H1 (cell line): Measurements from ENCODE around the gene RPLP2. TPM values are rescaled to one million over a fixed set of nuclear protein-coding genes. Genes with fewer than 3 reads are reported as not detected.

Experiments
- CTCF ChIA-PET: fragments of 300-600 bp; sonication (Branson Sonifier 250); formaldehyde crosslinking; loops from one replicate; lab custom pipeline; 2021; ENCODE audit not compliant: partially characterized antibody; lab: Charles Lee
- POLR2A ChIA-PET: fragments of 300-600 bp; sonication (Branson Sonifier 250); formaldehyde crosslinking; loops from one replicate; lab custom pipeline; 2021; ENCODE audit warnings: inconsistent platforms; ENCODE audit not compliant: partially characterized antibody; lab: Charles Lee
- DNase-seq, 2 experiments: peaks; one replicate each; pipeline versions ENCODE4 v3.0.0 to v3.0.0-alpha.2; 2010 to 2022; ENCODE audit warnings: low spot score in 2 of 2, low read depth in 1 of 2, mixed read lengths in 1 of 2
- FAIRE-seq: peaks from 2 replicates; lab custom pipeline; 2011; peaks lifted over from hg19 to GRCh38; lab: Jason Lieb, UNC
- H2AFZ ChIP-seq: 2 replicates; pipeline ENCODE4 v1.8.1; 2012; ENCODE audit warnings: low read length, inconsistent platforms
- H2AK5ac ChIP-seq: 2 replicates; pipeline ENCODE4 v1.6.1; 2013; ENCODE audit warnings: low read depth, low read length
- H2BK120ac ChIP-seq: replicated peaks from 2 replicates; pipeline ENCODE3; 2013; ENCODE audit warnings: low read depth, low read length, inconsistent platforms
- H2BK12ac ChIP-seq: 2 replicates; pipeline ENCODE4 v1.6.1; 2013; ENCODE audit warnings: low read depth, low read length
- H2BK15ac ChIP-seq: 2 replicates; pipeline ENCODE4 v1.6.1; 2013; ENCODE audit warnings: low read length
- H2BK20ac ChIP-seq: 2 replicates; pipeline ENCODE4 v1.6.1; 2013; ENCODE audit warnings: low read length
- H2BK5ac ChIP-seq: 2 replicates; pipeline ENCODE4 v1.6.1; 2013; ENCODE audit warnings: low read depth, low read length
- H3K14ac ChIP-seq: 2 replicates; pipeline ENCODE4 v1.6.1; 2013; ENCODE audit warnings: inconsistent platforms; ENCODE audit not compliant: insufficient read length
- H3K18ac ChIP-seq: 2 replicates; pipeline ENCODE4 v1.6.1; 2013; ENCODE audit warnings: low read length; ENCODE audit errors: extremely low read depth
- H3K23ac ChIP-seq: 2 replicates; pipeline ENCODE4 v1.6.1; 2013; ENCODE audit warnings: inconsistent platforms; ENCODE audit not compliant: insufficient read length
- H3K23me2 ChIP-seq: 2 replicates; pipeline ENCODE4 v1.6.1; 2013; ENCODE audit warnings: low read depth, low read length
- H3K27ac ChIP-seq: 2 replicates; pipeline ENCODE4 v1.6.1; 2011; ENCODE audit warnings: low read depth, low read length, inconsistent platforms
- H3K27me3 ChIP-seq, 4 experiments: replicated peaks in 1 of 4; 1 replicate in 1 of 4; 2 replicates in 3 of 4; pipeline versions ENCODE4 v1.6.1 to v1.8.1; 2011 to 2013; ENCODE audit warnings: low read length in 3 of 4, mild to moderate bottlenecking in 3 of 4, inconsistent platforms in 2 of 4, mixed read lengths in 2 of 4, moderate library complexity in 1 of 4; ENCODE audit not compliant: control insufficient read depth in 3 of 4, insufficient read depth in 3 of 4; ENCODE audit errors: extremely low read depth in 1 of 4
- H3K36me3 ChIP-seq, 4 experiments: 2 replicates each; pipeline versions ENCODE4 v1.6.1 to v1.8.1; 2011 to 2013; ENCODE audit warnings: mild to moderate bottlenecking in 4 of 4, low read length in 3 of 4, moderate library complexity in 2 of 4, control low read depth in 1 of 4, inconsistent platforms in 1 of 4; ENCODE audit not compliant: insufficient read depth in 4 of 4, control insufficient read depth in 2 of 4
- H3K4ac ChIP-seq: replicated peaks from 2 replicates; pipeline ENCODE3; 2013; ENCODE audit warnings: low read length, low read depth, mixed read lengths, inconsistent platforms; ENCODE audit not compliant: insufficient read length
- H3K4me1 ChIP-seq, 4 experiments: replicated peaks in 1 of 4; 1 replicate in 1 of 4; 2 replicates in 3 of 4; pipeline versions ENCODE4 v1.6.1 to v1.8.1; 2011 to 2013; ENCODE audit warnings: low read length in 3 of 4, inconsistent platforms in 2 of 4, mixed read lengths in 1 of 4; ENCODE audit not compliant: insufficient read depth in 4 of 4, control insufficient read depth in 3 of 4
- H3K4me2 ChIP-seq, 2 experiments: 2 replicates each; pipeline versions ENCODE4 v1.6.1 to v1.8.1; 2011 to 2013; ENCODE audit warnings: low read depth in 2 of 2, low read length in 2 of 2, control low read depth in 1 of 2, inconsistent platforms in 1 of 2, mild to moderate bottlenecking in 1 of 2; ENCODE audit not compliant: insufficient read depth in 1 of 2
- H3K4me3 ChIP-seq, 4 experiments: fragments of 200-600, 300-600 bp in 1 of 4; sonication (generic), shearing (Covaris generic), sonication (Bioruptor Twin) in 1 of 4; 2 replicates each; pipeline versions ENCODE4 v1.5.1 to v1.8.1; 2011 to 2016; ENCODE audit warnings: low read length in 4 of 4, low read depth in 3 of 4, control low read depth in 2 of 4, inconsistent platforms in 2 of 4, mild to moderate bottlenecking in 2 of 4, mixed read lengths in 1 of 4, moderate library complexity in 1 of 4; ENCODE audit not compliant: insufficient read depth in 2 of 4; ENCODE audit errors: extremely low read depth in 1 of 4
- H3K56ac ChIP-seq: replicated peaks from 2 replicates; pipeline ENCODE3; 2013; ENCODE audit warnings: low read depth, mild to moderate bottlenecking, mixed read lengths, low read length, inconsistent platforms; ENCODE audit not compliant: insufficient read length
- H3K79me1 ChIP-seq: 2 replicates; pipeline ENCODE4 v1.6.1; 2013; ENCODE audit warnings: low read depth, low read length, control low read depth
- H3K79me2 ChIP-seq, 2 experiments: 2 replicates each; pipeline versions ENCODE4 v1.6.1 to v1.8.1; 2012 to 2013; ENCODE audit warnings: low read length in 2 of 2, mild to moderate bottlenecking in 2 of 2, inconsistent platforms in 1 of 2; ENCODE audit not compliant: insufficient read depth in 2 of 2, control insufficient read depth in 1 of 2
- H3K9ac ChIP-seq, 4 experiments: replicated peaks in 1 of 4; 1 replicate in 1 of 4; 2 replicates in 3 of 4; pipeline versions ENCODE4 v1.6.1 to v1.8.1; 2011 to 2013; ENCODE audit warnings: low read depth in 3 of 4, low read length in 3 of 4, control low read depth in 2 of 4, mild to moderate bottlenecking in 2 of 4, moderate library complexity in 2 of 4, inconsistent platforms in 1 of 4; ENCODE audit errors: extremely low read depth in 1 of 4
- H3K9me3 ChIP-seq, 2 experiments: 2 replicates each; pipeline versions ENCODE4 v1.6.1 to v1.8.1; 2012 to 2013; ENCODE audit warnings: mild to moderate bottlenecking in 2 of 2, moderate library complexity in 2 of 2, control low read depth in 1 of 2, inconsistent platforms in 1 of 2, low read depth in 1 of 2, low read length in 1 of 2, mixed read lengths in 1 of 2; ENCODE audit not compliant: insufficient read depth in 2 of 2
- H4K20me1 ChIP-seq, 2 experiments: replicated peaks in 1 of 2; 2 replicates each; pipeline versions ENCODE3 to v1.8.1; 2011 to 2013; ENCODE audit warnings: inconsistent platforms in 2 of 2, low read length in 2 of 2, mild to moderate bottlenecking in 1 of 2; ENCODE audit not compliant: insufficient read depth in 2 of 2, control insufficient read depth in 1 of 2
- H4K5ac ChIP-seq: 2 replicates; pipeline ENCODE4 v1.6.1; 2013; ENCODE audit warnings: low read length, low read depth, mixed read lengths, inconsistent platforms; ENCODE audit not compliant: insufficient read length
- H4K8ac ChIP-seq: 2 replicates; pipeline ENCODE4 v1.8.0; 2013; ENCODE audit warnings: mild to moderate bottlenecking, moderate library complexity, low read length, inconsistent platforms; ENCODE audit not compliant: insufficient read depth; ENCODE audit errors: extremely low read depth
- H4K91ac ChIP-seq: replicated peaks from 2 replicates; pipeline ENCODE3; 2013; ENCODE audit warnings: low read length, mixed read lengths, inconsistent platforms; ENCODE audit not compliant: insufficient read length
- CHD1 ChIP-seq: IDR thresholded peaks from 2 replicates; pipeline ENCODE4 v1.6.1; 2012; ENCODE audit warnings: low read depth, low read length, improper control_type of control experiment
- HDAC2 ChIP-seq, 2 experiments: fragments of 300-600 bp in 1 of 2; sonication (generic) in 1 of 2; IDR thresholded peaks; 2 replicates each; pipeline ENCODE4 v1.6.1; 2011 to 2012; ENCODE audit warnings: low read depth in 2 of 2, low read length in 2 of 2, mild to moderate bottlenecking in 2 of 2, moderate library complexity in 2 of 2, borderline replicate concordance in 1 of 2, inconsistent platforms in 1 of 2
- JUN ChIP-seq: IDR thresholded peaks from 2 replicates; pipeline ENCODE4 v1.6.1; 2011; ENCODE audit warnings: low read depth, mild to moderate bottlenecking, improper control_type of control experiment, low read length
- NRF1 ChIP-seq: IDR thresholded peaks from 2 replicates; pipeline ENCODE4 v1.6.1; 2011; ENCODE audit warnings: mild to moderate bottlenecking, low read depth, low read length, improper control_type of control experiment
- SP1 ChIP-seq: IDR thresholded peaks from 2 replicates; pipeline ENCODE4 v1.6.1; 2011; ENCODE audit warnings: low read depth, low read length
- TAF7 ChIP-seq: optimal IDR thresholded peaks from 2 replicates; pipeline ENCODE3; 2011; ENCODE audit warnings: low read depth, mild to moderate bottlenecking, inconsistent platforms, low read length, moderate library complexity, borderline replicate concordance
- TEAD4 ChIP-seq: IDR thresholded peaks from 2 replicates; pipeline ENCODE4 v1.6.1; 2012; ENCODE audit warnings: low read depth, low read length, inconsistent platforms, mixed read lengths
- YY1 ChIP-seq: IDR thresholded peaks from 2 replicates; pipeline ENCODE4 v1.6.1; 2011; ENCODE audit warnings: low read depth, mild to moderate bottlenecking, low read length
- WGBS, 2 experiments: shearing (Covaris generic) in 1 of 2; methylation state at CpG; one replicate each; pipeline versions ENCODE4 v1.1.6 to v1.1.7; 2013 to 2015; ENCODE audit warnings: low lambda C conversion rate in 2 of 2, mixed read lengths in 2 of 2, inconsistent platforms in 1 of 2, low coverage in 1 of 2, missing lambda C conversion rate in 1 of 2; ENCODE audit not compliant: insufficient replicate concordance in 2 of 2, insufficient coverage in 1 of 2, insufficient read length in 1 of 2; ENCODE audit errors: extremely low coverage in 1 of 2, missing lambda C conversion rate in 1 of 2; 5-methylcytosine and 5-hydroxymethylcytosine counted together
- polyA plus RNA-seq, 7 experiments: library from polyadenylated mRNA; depleted of rRNA in 3 of 7; stranded (reverse) in 5 of 7; unstranded in 2 of 7; fragments of >200 nt in 5 of 7; fragments of 200-250 nt in 2 of 7; gene quantifications; 1 replicate in 5 of 7; 2 replicates in 1 of 7; 4 replicates in 1 of 7; pipeline versions ENCODE4 v1.2.1 to v1.2.3, GENCODE V29; 2011 to 2013; ENCODE audit warnings: missing spikeins in 2 of 7, mixed read lengths in 2 of 7
- total RNA-seq: library from RNA; stranded (reverse); fragmentation: NEBNext Ultra II Directional; extraction: Animal tissue kit (Norgen Biotek cat#: 25700); gene quantifications from 2 replicates; pipeline ENCODE4 v1.2.1, GENCODE V29; 2021
- TF ChIP-seq, protein P1 (sequence below): IDR thresholded peaks from 2 replicates; pipeline ENCODE4 v1.6.1; 2011; ENCODE audit warnings: low read length, improper control_type of control experiment
- TF ChIP-seq, protein P2 (sequence below): IDR thresholded peaks from 2 replicates; pipeline ENCODE4 v1.6.1; 2012; ENCODE audit warnings: inconsistent platforms

RPLP2 gene
- total and polyA plus RNA-seq, 2 of the 8 experiments (the other 6 are each of a cell fraction or from before 2014, with no cell fraction given), result 1,789 to 2,106 TPM

DNA sequence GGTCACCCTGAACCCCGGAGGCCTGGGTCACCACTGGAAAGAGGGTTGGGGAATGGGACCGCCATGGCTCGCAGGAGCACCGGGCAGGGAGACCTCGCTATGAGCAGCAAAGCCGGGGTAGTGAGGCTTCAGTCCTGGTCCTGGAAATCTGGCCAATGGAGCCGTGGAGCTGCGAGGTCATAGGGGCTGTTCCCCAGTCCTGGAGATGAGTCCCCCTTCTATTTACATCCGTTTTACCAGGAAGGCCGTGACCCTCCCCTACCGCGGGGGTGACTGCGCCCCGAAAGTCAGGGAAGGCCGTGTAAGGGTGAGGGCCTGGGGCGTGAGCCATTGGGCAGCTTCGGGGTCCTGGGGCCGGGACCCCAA lies 5.2 kb upstream of the RPLP2 start:
- no peak overlapping the region for H2AFZ ChIP-seq
- peak overlapping the region; percentile 67 to 83 for H3K4me2 ChIP-seq
- H2BK5ac ChIP-seq, result peak overlapping the region; percentile 67; the same call in 1 of the 2 replicates
- H3K4ac ChIP-seq, result no peak overlapping the region
- no peak overlapping the region for H3K14ac ChIP-seq
- peak overlapping the region; percentile 2 for H4K5ac ChIP-seq
- H3K4me3 ChIP-seq, result peak overlapping the region; percentile 28 to 71 (median 47)
- H4K91ac ChIP-seq, result no peak overlapping the region
- CTCF ChIA-PET, result interaction anchor here (1.1 to 2.7 kb wide), 2 partner anchors 12 to 43 kb away, joined by 3 to 7 read pairs; no protein-coding TSS in a partner anchor
- no peaks in the 10 kb centered on the region; a peak in 1 of 7 replicates for H3K27me3 ChIP-seq
- WGBS, 2 experiments, result 42% methylated on average over 18 of the region's 18 CpGs; no CpG with 5 or more reads in 1 of the 2 experiments
- H3K23ac ChIP-seq, result no peak overlapping the region
- peaks cover under 1 to 25% (median 6%) of the 10 kb centered on the region in 4 experiments; a peak in 5 of 8 replicates for H3K36me3 ChIP-seq
- peak overlapping the region; percentile 78; the same call in 1 of the 2 replicates for H3K18ac ChIP-seq
- peak overlapping the region; percentile 35; the same call in 1 of the 2 replicates for H2BK12ac ChIP-seq
- peaks cover 0 to 8% (median 7%) of the 10 kb centered on the region in 4 experiments; a peak in 5 of 7 replicates for H3K4me1 ChIP-seq
- H3K56ac ChIP-seq, result no peak overlapping the region
- H2BK15ac ChIP-seq, result no peak overlapping the region
- H3K27ac ChIP-seq, result no peak overlapping the region
- POLR2A ChIA-PET, result interaction anchor here (0.9 to 53.0 kb wide), 11 partner anchors 8 to 166 kb away, joined by 3 to 1917 read pairs (median 5); partner anchors contain the start of genes CD151, CEND1, CRACR2B and PNPLA2
- H2BK120ac ChIP-seq, result peak overlapping the region; percentile 18
- no peak overlapping the region; a peak in 1 of 7 replicates for H3K9ac ChIP-seq
- peaks cover 2% of the 10 kb centered on the region; the same call in 1 of the 2 replicates for H3K79me1 ChIP-seq
- no peaks in the 10 kb centered on the region for H3K9me3 ChIP-seq
- H3K23me2 ChIP-seq, result peaks cover 13% of the 10 kb centered on the region; the same call in 1 of the 2 replicates
- TF ChIP-seq JUN (no peak), CHD1 (no peak), SP1 (no peak), YY1 (no peak), NRF1 (no peak), TEAD4 (no peak), HDAC2 (IDR thresholded peaks at IDR 0.05; ENCODE audit: borderline replicate concordance in 1 of 2, low read depth in 2 of 2, low read length in 2 of 2) (no peak), TAF7 (no peak)
- TF ChIP-seq, protein P1, sequence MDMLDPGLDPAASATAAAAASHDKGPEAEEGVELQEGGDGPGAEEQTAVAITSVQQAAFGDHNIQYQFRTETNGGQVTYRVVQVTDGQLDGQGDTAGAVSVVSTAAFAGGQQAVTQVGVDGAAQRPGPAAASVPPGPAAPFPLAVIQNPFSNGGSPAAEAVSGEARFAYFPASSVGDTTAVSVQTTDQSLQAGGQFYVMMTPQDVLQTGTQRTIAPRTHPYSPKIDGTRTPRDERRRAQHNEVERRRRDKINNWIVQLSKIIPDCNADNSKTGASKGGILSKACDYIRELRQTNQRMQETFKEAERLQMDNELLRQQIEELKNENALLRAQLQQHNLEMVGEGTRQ, result no peak
- TF ChIP-seq, protein P2, sequence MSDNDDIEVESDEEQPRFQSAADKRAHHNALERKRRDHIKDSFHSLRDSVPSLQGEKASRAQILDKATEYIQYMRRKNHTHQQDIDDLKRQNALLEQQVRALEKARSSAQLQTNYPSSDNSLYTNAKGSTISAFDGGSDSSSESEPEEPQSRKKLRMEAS, result no peak
- peaks cover 0 to 7% of the 10 kb centered on the region in 2 experiments for H4K20me1 ChIP-seq
- DNase-seq, result no peak
- peak overlapping the region; percentile 76 for H4K8ac ChIP-seq
- H3K79me2 ChIP-seq, result peaks cover 0 to 7% of the 10 kb centered on the region in 2 experiments; a peak in 1 of 4 replicates
- H2BK20ac ChIP-seq, result no peak overlapping the region
- no peak for FAIRE-seq
- H2AK5ac ChIP-seq, result no peak overlapping the region
